NCI-H748 (cell line): Measurements from ENCODE around the gene IKZF4.
"Not testable (repeated sequence)": the region's sequence is repeated elsewhere in the genome, so short reads cannot be mapped to it uniquely, and the experiment has no call there.

Experiments used
- DNase-seq: peaks from one replicate; lab custom pipeline; 2025; ENCODE audit not compliant: unreplicated experiment; lab: John Stamatoyannopoulos, UW

Gene IKZF4

DNA sequence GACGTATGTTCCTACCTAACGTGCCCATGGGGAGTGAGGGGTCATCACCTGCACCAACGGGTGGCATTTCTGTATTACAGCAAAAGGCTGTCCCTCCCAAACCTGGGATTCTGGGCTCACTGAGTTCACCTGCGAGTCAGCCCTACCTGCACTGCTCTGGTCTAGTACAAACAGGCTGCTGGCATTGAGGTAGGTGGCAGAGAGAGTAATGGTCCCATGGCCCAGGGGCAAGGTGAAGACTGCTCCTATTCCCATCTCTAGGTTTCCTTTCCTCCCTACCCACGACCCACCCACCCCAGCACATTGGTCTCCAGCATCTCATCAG is 23.3 kb upstream of the IKZF4 start:
- DNase-seq = peak; percentile 46

DNA sequence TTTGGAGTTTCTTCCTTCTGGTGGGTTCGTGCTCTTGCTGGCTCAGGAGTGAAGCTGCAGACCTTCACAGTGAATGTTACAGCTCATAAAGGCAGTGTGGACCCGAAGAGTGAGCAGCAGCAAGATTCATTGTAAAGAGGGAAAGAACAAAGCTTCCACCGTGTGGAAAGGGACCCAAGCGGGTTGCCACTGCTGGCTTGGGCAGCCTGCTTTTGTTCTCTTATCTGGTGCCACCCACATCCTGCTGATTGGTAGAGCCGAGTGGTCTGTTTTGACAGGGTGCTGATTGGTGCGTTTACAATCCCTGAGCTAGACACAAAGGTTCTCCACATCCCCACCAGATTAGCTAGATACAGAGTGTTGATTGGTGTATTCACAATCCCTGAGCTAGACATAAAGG is 21.3 kb upstream of the IKZF4 start:
- DNase-seq = peak; percentile 27

DNA sequence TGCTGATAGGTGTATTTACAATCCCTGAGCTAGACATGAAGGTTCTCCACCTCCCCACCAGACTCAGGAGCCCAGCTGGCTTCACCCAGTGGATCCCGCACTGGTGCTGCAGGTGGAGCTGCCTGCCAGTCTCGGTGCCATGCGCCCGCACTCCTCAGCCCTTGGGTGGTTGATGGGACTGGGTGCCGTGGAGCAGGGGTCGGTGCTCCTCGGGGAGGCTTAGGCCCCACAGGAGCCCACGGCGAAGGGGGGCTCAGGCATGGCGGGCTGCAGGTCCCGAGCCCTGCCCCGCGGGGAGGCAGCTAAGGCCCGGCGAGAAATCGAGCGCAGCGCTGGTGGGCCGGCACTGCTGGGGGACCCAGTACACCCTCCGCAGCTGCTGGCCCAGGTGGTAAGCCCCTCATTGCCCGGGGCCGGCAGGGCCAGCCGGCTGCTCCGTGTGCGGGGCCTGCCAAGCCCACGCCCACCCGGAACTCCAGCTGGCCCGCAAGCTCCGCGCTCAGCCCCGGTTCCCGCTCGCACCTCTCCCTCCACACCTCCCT is 20.8 kb upstream of the IKZF4 start:
- DNase-seq = not testable (repeated sequence)

DNA sequence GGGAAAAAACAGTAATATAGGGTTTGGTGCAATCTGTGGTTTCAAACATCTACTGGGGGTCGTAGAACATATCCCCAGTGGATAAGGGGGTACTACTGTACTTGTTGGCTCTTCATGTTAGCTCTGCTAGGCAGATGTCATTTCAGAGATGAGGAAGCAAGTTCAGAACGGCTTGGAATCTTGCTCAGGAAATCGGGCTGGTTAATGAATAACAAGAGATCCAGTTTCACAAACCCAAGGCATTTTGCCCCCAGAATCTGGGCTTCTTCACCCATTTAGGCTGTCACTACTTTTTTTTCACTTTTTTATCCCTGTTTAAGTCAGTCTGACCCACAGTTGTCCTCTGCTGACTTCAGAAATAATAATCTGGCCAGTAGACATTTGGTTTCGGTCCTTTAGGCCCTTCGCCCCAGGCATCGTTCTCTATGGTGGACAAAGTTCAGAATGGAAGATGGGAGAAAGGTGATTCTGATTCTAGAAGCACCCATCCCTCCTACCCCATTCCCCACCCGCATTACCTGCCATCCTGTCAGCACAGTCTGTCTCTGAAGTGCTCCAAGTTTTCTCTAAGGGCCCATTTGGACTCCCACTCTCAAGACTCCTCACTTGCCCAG is 19.2 kb upstream of the IKZF4 start:
- DNase-seq = no peak

DNA sequence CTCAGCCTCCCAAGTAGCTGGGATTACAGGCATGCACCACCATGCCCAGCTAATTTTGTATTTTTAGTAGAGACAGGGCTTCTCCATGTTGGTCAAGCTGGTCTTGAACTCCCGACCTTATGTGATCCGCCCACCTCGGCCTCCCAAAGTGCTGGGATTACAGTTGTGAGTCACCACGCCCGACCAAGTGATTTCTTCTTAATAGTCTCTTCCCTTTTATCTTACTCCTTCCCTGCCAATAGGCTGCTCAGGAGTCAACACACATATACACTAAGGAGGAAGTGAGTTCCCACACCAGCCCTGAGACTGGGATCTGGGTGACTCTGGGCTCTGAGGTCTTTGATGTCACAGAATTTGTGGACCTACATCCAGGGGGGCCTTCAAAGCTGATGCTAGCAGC is 17.5 kb upstream of the IKZF4 start:
- not testable (repeated sequence) for DNase-seq

DNA sequence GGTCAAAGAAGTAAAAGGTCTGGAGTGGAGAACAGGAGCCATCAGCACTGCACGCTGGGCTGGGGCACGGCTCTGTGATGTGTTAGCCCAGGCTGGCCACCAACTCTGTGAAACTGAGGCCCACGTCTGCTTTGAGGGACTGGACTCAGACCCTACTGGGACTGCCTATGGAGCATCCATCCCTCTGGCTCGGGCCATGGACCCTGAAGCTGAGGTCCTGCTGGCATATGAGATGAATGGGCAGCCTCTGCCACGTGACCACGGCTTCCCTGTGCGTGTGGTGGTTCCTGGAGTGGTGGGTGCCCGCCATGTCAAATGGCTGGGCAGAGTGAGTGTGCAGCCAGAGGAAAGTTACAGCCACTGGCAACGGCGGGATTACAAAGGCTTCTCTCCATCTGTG is 16.6 kb upstream of the IKZF4 start:
- no peak for DNase-seq

DNA sequence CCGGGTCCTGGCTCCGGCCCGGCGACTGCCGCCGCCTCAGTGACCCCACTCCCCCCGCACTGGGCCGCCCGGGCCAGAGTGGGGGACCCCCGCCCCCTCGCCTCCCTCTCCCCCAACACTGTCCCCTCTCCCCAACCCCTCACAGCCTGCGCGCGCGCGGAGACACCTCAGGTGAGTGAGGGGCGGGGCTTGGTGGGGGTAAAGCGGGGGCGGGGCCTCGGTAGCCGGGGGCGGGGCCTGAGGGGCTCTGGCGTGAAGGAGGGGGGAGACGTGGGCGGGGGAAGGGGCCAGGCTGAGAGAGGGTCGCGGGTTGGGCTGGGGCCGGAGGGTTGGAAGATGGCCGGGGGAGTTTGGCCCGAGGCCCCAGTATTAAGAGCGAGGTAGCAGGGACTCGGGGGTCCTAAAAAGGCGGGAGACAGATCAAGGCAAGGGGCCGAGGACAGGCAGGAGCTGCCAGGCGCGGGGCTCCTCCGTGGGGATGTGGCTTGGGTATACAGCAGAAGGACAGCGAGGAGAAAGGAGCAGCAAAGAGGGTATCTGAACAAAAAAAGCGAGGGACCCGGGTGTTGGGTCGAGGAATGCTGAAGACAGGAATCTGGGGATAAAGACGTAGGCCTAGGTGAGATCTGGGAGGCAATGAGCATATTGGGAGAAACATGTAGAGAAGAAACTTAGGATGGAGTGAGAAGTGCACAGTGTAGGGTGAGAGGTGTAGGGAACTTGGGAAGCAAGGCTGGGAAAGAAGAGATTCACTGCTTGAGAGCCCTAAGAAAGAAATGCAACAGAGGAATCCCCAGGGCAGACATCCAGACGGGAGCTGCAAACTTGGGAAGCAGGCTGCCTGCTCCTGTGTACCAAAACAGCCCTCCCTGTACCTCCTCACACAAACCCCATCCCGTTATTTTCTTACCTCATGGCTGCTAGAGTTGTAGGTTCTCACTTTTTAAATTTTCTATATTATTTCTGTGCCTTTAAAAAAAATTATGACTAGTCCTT is 13.0 kb upstream of the IKZF4 start:
- DNase-seq = peak; percentile 84

DNA sequence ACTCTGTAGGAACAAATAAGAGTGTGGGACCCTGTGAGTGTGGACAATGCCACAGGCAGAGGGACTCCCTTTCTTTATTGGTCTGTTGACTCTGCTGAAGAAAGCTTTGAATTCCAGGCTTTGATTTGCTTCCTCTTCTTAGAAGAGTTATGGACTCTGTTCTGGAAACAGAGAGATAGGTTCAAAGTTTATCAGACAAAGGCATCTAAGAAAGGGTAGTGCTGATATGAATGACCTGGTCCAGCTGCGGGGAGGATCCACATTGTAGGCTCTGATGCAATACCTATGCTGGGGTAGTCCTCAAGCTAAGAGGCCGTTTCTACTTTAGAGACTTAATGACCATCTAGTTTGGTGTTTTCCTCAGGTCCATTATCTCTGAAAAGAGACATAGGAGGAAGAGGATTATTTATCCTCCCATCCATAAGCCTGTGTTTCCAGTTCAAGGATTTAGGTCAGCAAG is 10.7 kb upstream of the IKZF4 start:
- no peak for DNase-seq

DNA sequence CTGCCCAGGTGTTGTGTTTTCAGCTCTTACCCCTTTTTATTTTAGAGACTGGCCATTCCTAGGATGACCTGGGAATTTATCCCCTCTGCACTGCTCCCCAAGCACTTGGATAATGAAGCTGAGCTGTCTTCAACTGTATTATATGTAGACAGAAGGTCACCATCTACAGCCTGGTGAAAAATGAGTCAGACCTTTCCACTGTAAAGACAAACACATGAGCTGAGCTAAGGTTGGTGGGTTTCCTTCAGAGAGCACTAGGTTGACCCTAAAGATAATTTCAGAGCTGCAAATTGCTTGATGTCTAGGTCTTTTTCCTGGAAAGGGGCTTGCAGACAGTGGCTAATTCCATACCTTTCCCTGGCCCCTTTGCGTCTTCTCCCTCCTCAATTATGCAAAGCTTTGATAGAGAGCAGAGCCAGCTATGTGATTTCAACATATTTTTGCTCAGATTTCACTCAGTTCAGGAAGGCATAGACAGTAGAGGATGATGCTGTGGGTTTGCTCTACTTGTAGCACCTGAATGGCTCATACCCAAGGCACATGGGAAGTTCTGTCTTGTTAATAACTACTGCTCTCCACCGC is 9.2 kb upstream of the IKZF4 start:
- DNase-seq = no peak

DNA sequence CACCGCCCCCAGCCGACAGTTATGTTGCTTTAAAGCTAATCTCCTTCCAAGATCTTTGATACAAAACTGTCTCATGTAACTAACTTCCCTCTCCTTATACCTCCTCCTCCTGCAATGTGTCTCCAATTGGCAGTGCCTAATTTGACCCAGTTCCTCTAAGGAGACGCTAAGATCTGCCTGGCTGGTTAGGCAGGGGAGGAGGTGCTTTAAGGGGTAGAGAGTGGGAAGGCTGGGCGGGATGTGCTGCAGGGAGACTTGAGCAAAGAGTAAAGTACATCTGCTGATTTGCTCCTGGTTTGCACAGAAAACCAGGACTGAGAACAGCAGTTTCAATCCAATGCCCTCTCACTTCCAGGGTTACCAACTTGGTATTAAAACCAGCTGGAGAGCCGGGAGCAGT is 7.4 kb upstream of the IKZF4 start:
- DNase-seq = no peak

DNA sequence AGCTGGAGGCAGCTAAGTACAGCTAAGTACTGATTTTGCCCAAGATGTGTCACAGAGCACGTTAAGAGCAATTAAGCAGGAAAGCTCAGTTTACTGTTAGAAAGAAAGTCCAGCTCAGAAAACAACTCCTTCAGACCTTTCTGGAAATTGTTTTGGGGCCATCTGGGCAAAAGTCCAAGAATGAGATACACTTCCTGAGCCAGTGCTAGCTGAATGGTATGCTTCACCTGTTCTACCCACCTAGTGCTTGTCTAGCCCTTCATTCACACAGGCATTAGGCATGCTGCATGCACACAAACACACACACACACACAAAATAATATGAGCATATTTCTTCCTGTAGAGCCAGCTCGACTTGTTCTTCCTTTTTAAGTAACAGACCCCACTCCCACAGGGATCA is 6.6 kb upstream of the IKZF4 start:
- peak; percentile 5 for DNase-seq

DNA sequence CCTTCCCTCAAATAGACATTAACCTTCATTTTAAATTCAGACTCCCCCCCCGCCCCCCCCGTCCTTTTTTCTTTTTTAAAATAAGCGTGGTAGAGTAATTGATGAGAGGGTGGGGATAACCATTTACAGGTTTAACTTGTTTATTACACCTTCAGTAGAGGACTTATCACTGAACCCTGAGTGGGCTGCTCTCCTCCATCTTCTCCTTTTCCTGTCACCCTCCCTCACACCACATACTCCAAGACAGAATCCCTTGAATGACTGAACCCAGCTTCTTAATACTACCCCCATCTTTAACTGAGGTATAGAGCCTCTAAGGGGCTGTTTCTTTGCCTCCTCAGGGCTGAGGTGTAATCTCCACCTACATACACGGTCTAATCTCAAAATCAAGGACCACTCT is 3.7 kb upstream of the IKZF4 start:
- DNase-seq = no peak

DNA sequence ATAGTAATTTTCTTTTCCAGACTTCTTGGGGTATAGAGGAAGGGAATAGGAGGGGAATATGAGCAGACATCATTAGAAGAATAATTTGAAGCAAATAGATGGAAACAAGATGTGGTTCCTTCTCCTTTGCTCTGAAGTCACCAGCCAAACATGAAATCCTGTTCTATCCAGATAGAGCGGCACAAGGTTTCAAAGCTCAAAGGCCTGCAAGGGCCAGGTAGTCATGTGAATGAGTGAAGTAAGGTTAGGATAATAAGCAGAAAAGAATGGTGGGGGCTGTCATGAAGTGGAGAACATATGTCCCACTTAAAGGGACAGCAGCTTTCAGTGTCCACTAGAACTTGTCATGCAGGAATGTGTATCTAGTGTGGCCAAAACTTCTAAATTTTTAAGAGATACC is 2.5 kb upstream of the IKZF4 start:
- DNase-seq = no peak

DNA sequence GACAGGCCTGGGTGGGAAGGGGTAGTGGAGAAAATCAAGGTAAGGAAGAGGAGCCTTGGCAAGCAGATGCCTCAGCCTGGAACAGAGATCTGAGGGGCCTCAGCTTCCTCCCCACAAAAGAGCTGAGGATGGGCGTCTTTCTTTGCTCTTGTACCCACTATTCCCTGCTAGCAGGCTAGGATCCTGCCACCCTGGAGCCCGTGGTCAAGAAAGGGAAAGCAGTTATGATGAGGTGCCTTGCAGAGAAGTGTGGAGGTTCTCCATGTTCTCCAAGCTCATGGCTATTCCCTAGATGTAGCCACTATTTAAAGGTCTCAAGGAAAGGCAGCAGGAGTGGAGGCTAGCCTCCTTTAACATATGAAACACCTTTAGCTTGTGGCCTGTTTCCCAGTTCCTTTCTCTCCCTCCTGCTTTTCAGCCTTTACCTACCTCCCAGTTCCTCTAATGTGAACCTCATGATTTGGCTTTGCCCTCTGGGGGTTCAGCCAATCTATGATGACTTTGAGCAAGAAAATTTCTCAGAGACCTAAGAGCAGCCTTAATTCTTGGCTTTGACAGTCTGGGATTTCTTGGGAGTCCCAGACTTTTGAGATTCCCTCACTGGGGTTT is 1.1 kb downstream of the IKZF4 start:
- no peak for DNase-seq

DNA sequence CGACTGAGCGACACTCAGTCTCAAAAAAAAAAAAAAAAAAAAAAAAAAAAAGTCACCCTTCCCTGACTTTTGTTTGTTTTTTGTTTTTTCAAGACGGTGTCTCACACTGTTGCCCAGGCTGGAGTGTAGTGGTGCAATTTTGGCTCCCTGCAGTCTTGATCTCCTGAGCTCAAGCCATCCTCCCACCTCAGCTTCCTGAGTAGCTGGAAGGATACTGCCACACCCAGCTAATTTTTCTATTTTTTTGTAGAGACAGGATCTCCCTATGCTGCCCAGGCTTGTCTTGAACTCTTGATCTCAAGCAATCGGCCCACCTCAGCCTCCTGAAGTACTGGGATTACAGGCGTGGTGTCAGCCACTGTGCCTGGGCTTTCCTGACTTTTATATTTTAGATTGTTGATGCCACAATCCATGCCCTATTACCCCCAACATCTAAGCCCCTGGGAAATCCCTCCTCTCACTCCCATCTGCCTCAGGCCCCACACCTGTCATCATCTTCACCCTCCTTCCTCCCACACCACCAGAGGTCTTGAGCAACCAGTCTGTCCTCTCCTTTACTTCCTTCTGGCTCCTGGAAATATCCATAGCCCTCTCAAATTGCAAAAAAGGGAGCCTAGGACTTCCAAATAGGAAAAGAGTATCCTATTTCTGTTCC is 7.8 kb downstream of the IKZF4 start:
- DNase-seq = no peak

DNA sequence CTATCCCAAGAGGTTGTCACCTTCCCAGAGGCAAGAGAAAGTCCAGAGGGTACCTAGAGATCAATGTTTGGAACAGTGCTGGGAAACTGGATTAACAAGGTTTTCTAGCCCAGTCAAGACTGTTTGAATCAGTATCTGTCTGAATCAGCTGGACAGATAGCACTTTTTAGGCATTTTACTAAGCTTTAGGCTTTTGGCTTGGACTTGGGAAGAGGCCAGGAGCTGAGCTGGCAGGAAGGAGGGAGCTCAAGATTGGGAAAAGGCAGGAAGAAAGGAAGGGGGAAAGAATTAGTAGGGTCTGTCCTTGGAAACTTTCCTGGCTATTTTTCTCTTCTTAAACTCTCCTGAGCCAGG is 8.3 kb downstream of the IKZF4 start:
- DNase-seq = no peak

DNA sequence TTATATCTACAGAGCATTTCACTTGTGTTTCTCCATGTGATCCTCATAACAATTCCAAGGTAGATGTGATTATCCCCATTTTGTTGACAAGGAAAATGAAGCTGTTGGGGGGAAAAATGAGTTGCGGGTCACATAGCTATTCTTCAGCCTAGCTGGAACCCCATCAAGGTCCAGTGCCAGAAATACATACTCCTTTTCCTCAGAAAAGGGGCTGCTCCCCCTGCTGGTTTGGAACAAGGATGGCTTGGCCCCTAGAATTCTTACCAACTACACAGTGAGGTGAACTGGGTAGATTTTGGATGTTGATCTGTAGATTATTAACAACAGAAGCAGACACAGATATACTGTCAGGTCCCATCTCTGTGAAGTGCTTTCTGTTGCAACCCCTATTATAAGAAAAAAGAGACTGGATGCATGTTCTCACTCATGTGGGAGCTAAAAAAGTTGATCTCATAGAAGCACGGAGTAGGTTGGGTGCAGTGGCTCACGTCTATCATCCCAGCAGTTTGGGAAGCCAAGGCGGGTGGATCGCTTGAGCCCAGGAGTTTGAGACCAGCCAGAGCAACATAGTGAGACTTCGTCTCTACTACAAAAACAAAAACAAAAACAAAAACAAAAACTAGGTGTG is 8.9 kb downstream of the IKZF4 start:
- peak; percentile 38 for DNase-seq

DNA sequence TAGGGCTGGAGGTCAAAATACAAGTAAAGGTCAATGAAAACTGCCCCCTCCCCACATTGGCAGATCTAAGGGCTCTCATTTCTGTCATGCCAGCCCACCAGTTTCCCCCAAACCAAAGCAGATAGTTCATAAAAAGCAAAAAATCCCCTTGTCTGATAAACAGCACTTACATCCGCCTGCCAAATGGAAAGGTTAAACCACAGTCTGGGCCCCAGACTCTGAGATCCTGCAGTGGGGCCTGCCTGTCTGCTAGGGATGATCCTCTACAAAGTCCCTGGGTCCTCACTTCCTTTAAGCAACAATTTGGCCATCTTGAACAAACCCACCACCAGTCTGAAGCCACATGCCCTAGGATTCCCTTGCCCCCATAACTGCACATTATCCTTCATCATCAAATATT is 11.1 kb downstream of the IKZF4 start:
- no peak for DNase-seq

DNA sequence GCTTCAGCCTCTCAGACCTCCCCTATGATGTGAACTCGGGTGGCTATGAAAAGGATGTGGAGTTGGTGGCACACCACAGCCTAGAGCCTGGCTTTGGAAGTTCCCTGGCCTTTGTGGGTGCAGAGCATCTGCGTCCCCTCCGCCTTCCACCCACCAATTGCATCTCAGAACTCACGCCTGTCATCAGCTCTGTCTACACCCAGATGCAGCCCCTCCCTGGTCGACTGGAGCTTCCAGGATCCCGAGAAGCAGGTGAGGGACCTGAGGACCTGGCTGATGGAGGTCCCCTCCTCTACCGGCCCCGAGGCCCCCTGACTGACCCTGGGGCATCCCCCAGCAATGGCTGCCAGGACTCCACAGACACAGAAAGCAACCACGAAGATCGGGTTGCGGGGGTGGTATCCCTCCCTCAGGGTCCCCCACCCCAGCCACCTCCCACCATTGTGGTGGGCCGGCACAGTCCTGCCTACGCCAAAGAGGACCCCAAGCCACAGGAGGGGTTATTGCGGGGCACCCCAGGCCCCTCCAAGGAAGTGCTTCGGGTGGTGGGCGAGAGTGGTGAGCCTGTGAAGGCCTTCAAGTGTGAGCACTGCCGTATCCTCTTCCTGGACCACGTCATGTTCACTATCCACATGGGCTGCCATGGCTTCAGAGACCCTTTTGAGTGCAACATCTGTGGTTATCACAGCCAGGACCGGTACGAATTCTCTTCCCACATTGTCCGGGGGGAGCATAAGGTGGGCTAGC is 13.9 kb downstream of the IKZF4 start:
- no peak for DNase-seq

DNA sequence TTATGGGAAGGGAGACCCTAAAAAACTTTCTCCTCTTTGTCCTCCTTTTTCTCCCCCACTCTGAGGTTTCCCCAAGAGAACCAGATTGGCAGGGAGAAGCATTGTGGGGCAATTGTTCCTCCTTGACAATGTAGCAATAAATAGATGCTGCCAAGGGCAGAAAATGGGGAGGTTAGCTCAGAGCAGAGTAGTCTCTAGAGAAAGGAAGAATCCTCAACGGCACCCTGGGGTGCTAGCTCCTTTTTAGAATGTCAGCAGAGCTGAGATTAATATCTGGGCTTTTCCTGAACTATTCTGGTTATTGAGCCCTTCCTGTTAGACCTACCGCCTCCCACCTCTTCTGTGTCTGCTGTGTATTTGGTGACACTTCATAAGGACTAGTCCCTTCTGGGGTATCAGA is 16.3 kb downstream of the IKZF4 start:
- no peak for DNase-seq
